Upper lobe of left lung (tissue), 4 donors: ENCODE measurements around the gene STIM1.

Experiments
- EP300 ChIP-seq, 4 donors: sonication (generic); formaldehyde crosslinking; IDR thresholded peaks; one replicate each; pipeline ENCODE4 v1.5.1; 2017; ENCODE audit warnings: antibody characterized with exemption in 4 of 4, control low read depth in 2 of 4
- TF ChIP-seq, protein P1 (sequence below), 6 experiments: fragments of 450-650 bp in 4 of 6; fragments of 200-600 bp in 2 of 6; sonication (generic) in 2 of 6; IDR thresholded peaks; one replicate each; pipeline ENCODE4 v1.5.1; 2016 to 2019; ENCODE audit warnings: antibody characterized with exemption in 6 of 6

DNA sequence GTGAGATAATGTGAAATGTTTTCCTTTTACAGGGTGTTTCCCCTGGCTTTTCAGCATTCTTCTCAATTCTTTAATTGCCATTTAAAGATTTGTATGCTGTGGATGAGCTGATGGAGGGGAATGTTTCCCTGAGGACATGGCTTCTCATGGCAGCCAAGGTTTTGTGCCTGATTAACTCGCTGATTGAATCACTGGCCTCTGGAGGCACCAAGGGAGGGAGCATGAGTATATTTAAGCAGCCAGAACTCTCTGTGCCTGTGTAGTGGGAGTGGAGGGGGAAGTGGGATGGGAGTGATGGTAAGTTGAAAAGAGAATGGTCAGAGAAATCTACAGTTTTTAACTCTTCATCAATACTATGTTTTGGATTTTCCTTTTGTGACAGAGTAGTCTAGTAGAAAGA lies 88.7 kb downstream of the STIM1 start:
- TF ChIP-seq, protein P1, sequence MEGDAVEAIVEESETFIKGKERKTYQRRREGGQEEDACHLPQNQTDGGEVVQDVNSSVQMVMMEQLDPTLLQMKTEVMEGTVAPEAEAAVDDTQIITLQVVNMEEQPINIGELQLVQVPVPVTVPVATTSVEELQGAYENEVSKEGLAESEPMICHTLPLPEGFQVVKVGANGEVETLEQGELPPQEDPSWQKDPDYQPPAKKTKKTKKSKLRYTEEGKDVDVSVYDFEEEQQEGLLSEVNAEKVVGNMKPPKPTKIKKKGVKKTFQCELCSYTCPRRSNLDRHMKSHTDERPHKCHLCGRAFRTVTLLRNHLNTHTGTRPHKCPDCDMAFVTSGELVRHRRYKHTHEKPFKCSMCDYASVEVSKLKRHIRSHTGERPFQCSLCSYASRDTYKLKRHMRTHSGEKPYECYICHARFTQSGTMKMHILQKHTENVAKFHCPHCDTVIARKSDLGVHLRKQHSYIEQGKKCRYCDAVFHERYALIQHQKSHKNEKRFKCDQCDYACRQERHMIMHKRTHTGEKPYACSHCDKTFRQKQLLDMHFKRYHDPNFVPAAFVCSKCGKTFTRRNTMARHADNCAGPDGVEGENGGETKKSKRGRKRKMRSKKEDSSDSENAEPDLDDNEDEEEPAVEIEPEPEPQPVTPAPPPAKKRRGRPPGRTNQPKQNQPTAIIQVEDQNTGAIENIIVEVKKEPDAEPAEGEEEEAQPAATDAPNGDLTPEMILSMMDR (IDR thresholded peaks at IDR 0.05): no peak
- no peak for TF ChIP-seq EP300 (IDR thresholded peaks at IDR 0.05)
